ENCODE results near the gene ITGA3. TPM values are rescaled to one million over a fixed set of nuclear protein-coding genes. Genes with fewer than 3 reads are reported as not detected.
A peak's percentile ranks its signal among the peaks of the same experiment; 100 is the strongest.

ITGA3 gene
- total RNA-seq, 4 donors from 2014 or later: 14.3 to 73.1 (median 33.4) TPM

DNA sequence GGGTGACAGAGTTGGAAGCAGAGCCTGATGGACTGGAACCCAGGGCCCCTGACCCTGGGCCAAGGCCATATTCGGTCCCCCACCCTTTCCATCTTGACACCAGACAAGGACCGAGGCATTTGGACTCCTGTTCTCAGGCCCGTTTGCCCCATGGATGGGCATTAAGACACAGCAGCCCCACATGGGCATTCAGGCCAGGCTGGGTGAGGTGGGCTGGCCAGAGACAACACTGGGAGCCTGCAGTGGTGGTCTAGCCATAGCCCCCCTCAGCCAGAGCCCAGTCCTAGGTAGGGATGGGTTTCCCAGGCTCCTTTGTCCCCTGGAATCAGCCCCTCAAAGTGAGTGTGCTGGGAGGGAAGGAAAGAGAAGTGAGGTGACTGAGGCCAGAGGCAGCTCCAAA is 40.8 kb downstream of the ITGA3 start:
- Histone ChIP-seq H3K9me3 (no peaks in the 10 kb centered on the region), H3K27ac (peak overlapping the region; percentile 78 to 84), H3K4me3 (peak overlapping the region in 1 of 2 donors; percentile 59), H3K4me1 (peaks cover 0 to 17% of the 10 kb centered on the region in 2 donors), H3K36me3 (no peaks in the 10 kb centered on the region), H3K27me3 (no peaks in the 10 kb centered on the region)
- no peak for DNase-seq
- intact Hi-C loops (cut with DNase I; ENCODE audit: low total_unique reads): no loop called here
- TF ChIP-seq, protein P1, sequence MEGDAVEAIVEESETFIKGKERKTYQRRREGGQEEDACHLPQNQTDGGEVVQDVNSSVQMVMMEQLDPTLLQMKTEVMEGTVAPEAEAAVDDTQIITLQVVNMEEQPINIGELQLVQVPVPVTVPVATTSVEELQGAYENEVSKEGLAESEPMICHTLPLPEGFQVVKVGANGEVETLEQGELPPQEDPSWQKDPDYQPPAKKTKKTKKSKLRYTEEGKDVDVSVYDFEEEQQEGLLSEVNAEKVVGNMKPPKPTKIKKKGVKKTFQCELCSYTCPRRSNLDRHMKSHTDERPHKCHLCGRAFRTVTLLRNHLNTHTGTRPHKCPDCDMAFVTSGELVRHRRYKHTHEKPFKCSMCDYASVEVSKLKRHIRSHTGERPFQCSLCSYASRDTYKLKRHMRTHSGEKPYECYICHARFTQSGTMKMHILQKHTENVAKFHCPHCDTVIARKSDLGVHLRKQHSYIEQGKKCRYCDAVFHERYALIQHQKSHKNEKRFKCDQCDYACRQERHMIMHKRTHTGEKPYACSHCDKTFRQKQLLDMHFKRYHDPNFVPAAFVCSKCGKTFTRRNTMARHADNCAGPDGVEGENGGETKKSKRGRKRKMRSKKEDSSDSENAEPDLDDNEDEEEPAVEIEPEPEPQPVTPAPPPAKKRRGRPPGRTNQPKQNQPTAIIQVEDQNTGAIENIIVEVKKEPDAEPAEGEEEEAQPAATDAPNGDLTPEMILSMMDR (IDR thresholded peaks at IDR 0.05): no peak
- no peak for TF ChIP-seq POLR2A (IDR thresholded peaks at IDR 0.05)

DNA sequence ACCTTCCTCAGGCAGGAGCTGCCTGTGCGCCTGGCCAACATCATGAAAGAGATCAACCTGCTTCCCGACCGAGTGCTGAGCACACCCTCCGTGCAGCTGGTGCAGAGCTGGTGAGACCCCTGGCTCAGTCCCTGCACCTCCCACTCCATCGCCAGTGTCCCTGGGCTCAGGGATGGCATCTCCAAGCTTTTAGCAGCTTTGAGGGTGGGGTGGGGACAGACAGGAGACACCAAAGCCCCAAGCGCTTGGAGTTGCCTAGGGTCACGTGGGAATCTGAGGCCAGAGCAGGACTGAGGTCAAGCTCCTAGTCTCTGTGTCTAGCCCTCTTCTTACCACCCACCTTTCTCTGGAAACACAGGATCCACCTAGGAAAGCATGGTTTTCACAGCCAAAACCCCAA is 41.5 kb downstream of the ITGA3 start:
- DNase-seq: no peak
- H3K27ac ChIP-seq: no peak overlapping the region
- peaks cover 0 to 24% of the 10 kb centered on the region in 2 donors for H3K4me1 ChIP-seq
- no peaks in the 10 kb centered on the region for H3K36me3 ChIP-seq
- no peaks in the 10 kb centered on the region for H3K9me3 ChIP-seq
- H3K4me3 ChIP-seq: no peak overlapping the region
- H3K27me3 ChIP-seq: no peaks in the 10 kb centered on the region
- TF ChIP-seq, protein P1 (IDR thresholded peaks at IDR 0.05): no peak
- intact Hi-C loops (cut with DNase I; ENCODE audit: low total_unique reads): no loop called here

DNA sequence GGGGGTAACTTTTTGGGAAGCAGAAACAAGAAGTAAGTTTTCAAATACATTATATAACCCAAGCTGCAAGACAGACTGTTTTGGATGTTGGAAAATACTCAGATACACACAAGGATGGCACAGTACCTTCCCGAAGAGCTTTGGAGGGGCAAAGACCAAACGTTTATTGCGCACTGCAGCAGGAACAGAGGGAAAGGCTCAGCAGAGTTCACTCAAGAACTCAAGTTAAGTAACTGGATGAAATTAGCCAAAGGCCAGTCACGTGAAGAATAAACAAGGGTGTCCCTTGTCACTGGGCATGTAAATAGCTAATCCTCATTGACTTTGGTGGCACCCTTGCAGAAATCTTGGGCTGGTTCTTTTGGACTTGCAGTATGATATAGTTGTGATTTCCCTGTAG is 42.0 kb downstream of the ITGA3 start:
- intact Hi-C loops (cut with DNase I; ENCODE audit: low total_unique reads): no loop called here
- no peak for TF ChIP-seq POLR2A (IDR thresholded peaks at IDR 0.05)
- TF ChIP-seq, protein P1 (IDR thresholded peaks at IDR 0.05): no peak
- H3K4me1 ChIP-seq: peaks cover 0 to 29% of the 10 kb centered on the region in 2 donors

DNA sequence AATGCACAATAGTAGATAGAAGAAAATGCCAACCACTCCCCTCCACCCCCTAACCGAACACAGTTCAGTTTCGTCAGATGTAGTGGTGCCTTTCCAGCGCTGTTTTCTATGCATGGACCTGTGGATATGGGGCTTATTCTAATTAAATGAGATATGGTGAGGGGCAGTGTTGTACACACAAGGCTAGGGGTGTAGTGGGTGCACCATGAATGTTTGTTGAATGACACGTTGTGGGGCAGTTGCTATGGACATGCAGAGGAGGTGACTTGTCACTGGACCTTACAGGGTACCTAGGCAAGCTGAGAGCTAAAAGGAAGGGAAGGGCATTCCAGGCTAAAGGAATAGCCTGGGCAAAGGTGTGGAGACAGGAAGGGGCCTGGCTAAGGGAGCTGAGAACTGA is 42.7 kb downstream of the ITGA3 start:
- Histone ChIP-seq H3K36me3 (no peaks in the 10 kb centered on the region), H3K4me1 (peaks cover 4 to 32% of the 10 kb centered on the region in 2 donors), H3K4me3 (no peak overlapping the region), H3K9me3 (no peaks in the 10 kb centered on the region), H3K27me3 (no peaks in the 10 kb centered on the region), H3K27ac (peak overlapping the region in 1 of 2 donors; percentile 37)
- TF ChIP-seq POLR2A (IDR thresholded peaks at IDR 0.05): no peak
- TF ChIP-seq, protein P1 (IDR thresholded peaks at IDR 0.05): no peak
- DNase-seq: no peak
- intact Hi-C loops (cut with DNase I; ENCODE audit: low total_unique reads): no loop called here

More for the DNA sequence above, 42.0 kb downstream of the ITGA3 start:
- no peak for DNase-seq
- no peaks in the 10 kb centered on the region for H3K36me3 ChIP-seq
- H3K4me3 ChIP-seq: no peak overlapping the region
- H3K9me3 ChIP-seq: no peaks in the 10 kb centered on the region
- H3K27ac ChIP-seq: no peak overlapping the region
- H3K27me3 ChIP-seq: no peaks in the 10 kb centered on the region

DNA sequence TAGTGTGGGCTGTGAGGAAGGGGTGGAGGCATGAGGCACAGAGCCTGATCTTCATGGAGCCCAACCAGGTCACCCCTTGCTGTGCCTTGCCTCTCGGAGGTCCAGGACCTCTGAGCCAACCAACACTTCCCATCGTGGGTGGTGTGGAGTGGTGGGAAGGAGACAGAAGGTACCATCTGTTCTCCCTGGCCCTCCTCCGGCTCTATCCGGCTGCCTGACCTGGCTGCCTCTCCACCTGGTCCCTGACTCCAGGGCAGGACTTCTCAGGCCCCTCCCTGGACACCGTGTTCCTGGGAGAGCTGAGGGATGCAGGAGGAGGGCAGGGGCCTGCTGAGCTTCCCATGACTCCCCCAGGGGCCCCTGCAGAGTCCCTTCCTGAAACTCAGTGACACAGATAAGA is 43.1 kb downstream of the ITGA3 start:
- no peak for DNase-seq
- no peak overlapping the region for H3K4me3 ChIP-seq
- peaks cover 5 to 32% of the 10 kb centered on the region in 2 donors for H3K4me1 ChIP-seq
- peak overlapping the region in 1 of 2 donors; percentile 37 for H3K27ac ChIP-seq
- no peaks in the 10 kb centered on the region for H3K27me3 ChIP-seq
- H3K36me3 ChIP-seq: no peaks in the 10 kb centered on the region
- H3K9me3 ChIP-seq: no peaks in the 10 kb centered on the region
- intact Hi-C loops (cut with DNase I; ENCODE audit: low total_unique reads): no loop called here
- TF ChIP-seq, protein P1 (IDR thresholded peaks at IDR 0.05): no peak
- no peak for TF ChIP-seq POLR2A (IDR thresholded peaks at IDR 0.05)
